ENCODE measurements around the gene P2RX5.

GRCh38 chr17:3647251-3647650, 48.7 kb downstream of the P2RX5 start:
- TF ChIP-seq CTCF (IDR thresholded peaks at IDR 0.05) (no peak), EP300 (IDR thresholded peaks at IDR 0.05) (no peak)

All from ovary (tissue), 3 donors.